ENCODE measurements around the gene TNFAIP1.

DNA sequence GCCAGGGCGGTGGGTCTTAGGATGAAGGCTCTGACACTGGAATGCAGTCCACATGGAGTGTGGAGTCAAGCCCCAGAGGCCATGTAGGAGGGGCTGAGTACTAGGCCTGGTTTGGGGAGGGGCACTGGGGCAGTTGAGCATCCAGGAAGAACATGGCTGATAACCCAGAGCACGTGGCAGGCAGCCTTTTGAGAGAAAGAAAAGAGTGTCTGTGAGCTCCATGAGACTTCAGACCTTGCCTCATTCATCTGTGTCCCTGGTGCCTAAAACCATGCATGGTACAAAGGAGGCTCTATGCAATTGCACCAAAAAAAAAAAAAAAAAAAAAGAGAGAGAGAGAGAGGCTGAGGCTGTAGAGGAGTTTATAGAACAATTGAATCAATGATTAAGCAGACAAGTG is 55.8 kb downstream of the TNFAIP1 start:
- TF ChIP-seq, protein P1, sequence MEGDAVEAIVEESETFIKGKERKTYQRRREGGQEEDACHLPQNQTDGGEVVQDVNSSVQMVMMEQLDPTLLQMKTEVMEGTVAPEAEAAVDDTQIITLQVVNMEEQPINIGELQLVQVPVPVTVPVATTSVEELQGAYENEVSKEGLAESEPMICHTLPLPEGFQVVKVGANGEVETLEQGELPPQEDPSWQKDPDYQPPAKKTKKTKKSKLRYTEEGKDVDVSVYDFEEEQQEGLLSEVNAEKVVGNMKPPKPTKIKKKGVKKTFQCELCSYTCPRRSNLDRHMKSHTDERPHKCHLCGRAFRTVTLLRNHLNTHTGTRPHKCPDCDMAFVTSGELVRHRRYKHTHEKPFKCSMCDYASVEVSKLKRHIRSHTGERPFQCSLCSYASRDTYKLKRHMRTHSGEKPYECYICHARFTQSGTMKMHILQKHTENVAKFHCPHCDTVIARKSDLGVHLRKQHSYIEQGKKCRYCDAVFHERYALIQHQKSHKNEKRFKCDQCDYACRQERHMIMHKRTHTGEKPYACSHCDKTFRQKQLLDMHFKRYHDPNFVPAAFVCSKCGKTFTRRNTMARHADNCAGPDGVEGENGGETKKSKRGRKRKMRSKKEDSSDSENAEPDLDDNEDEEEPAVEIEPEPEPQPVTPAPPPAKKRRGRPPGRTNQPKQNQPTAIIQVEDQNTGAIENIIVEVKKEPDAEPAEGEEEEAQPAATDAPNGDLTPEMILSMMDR (conservative IDR thresholded peaks at IDR 0.05; ENCODE audit: low read depth, low read length): no peak
- no peak for TF ChIP-seq EZH2 (IDR thresholded peaks at IDR 0.05; ENCODE audit: low read length, unreplicated experiment)
- no peak for TF ChIP-seq EZH2phosphoT487 (IDR thresholded peaks at IDR 0.05; ENCODE audit: borderline replicate concordance, low read length)

Data from PC-3 (cell line).